ENCODE measurements around the gene ZNF236.

DNA sequence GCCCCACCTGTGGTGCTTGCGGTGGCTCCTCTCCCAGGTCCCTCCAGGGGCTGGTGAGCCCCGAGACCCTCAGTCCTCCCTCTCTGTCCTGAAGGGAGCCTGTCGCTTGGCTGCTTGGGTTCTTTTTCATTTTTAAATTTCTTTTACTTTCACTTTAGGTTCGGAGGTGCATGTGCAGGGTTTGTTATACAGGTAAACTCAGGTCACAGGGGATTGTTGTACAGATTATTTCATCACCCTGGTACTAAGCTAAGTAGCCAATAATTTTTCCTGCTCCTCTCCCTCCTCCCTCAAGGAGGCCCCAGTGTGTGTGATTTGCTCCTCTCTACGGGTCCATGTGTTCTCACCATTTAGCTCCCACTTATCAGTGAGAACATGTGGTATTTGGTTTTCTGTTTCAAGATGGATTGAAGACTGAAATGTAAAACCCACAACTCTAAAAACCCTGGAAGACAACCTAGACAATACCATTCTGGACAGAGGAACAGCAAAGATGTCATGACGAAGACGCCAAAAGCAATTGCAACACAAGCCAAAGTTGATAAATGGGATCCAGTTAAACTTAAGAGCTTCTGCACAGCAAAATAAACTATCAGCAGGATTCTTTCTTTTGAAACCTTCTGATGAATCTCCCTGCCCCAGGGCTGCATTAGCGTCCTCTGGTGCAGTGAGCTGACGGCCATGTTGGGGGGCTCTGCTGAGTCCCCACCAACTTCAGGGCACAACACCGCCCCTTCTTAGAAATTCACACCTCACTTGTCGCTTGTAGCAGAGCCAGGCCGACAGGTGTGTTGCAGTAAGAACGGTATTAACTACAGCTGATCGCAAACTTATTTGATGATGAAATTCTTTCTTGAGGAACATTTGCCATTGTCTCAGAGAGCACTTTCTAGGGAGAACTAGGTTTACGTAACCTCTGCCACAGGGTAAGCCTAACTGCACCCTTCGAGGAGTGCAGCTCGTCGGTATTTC, 135.3 kb downstream of the ZNF236 start:
- TF ChIP-seq, protein P1, sequence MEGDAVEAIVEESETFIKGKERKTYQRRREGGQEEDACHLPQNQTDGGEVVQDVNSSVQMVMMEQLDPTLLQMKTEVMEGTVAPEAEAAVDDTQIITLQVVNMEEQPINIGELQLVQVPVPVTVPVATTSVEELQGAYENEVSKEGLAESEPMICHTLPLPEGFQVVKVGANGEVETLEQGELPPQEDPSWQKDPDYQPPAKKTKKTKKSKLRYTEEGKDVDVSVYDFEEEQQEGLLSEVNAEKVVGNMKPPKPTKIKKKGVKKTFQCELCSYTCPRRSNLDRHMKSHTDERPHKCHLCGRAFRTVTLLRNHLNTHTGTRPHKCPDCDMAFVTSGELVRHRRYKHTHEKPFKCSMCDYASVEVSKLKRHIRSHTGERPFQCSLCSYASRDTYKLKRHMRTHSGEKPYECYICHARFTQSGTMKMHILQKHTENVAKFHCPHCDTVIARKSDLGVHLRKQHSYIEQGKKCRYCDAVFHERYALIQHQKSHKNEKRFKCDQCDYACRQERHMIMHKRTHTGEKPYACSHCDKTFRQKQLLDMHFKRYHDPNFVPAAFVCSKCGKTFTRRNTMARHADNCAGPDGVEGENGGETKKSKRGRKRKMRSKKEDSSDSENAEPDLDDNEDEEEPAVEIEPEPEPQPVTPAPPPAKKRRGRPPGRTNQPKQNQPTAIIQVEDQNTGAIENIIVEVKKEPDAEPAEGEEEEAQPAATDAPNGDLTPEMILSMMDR (conservative IDR thresholded peaks at IDR 0.05; ENCODE audit: low read length), result no peak
- no peak for TF ChIP-seq EZH2phosphoT487 (IDR thresholded peaks at IDR 0.05; ENCODE audit: borderline replicate concordance, low read depth, low read length)
